Fibroblast of lung (primary cell): ENCODE data around the gene PTTG2. TPM values are rescaled to one million over a fixed set of nuclear protein-coding genes. Genes with fewer than 3 reads are reported as not detected.

Experiments
- DNase-seq, 2 donors: peaks; one replicate each; pipeline versions ENCODE4 v3.0.0 to v3.0.0-alpha.2; 2010; ENCODE audit warnings: low read depth in 2 of 2
- H2AFZ ChIP-seq: 2 replicates; pipeline ENCODE4 v1.5.1; 2012; ENCODE audit warnings: low read length, control low read depth, inconsistent platforms
- H3K27ac ChIP-seq: 2 replicates; pipeline ENCODE4 v1.5.1; 2011; ENCODE audit warnings: low read length, control low read depth; ENCODE audit not compliant: insufficient read depth
- H3K27me3 ChIP-seq: 2 replicates; pipeline ENCODE4 v1.5.1; 2011; ENCODE audit warnings: mild to moderate bottlenecking, low read length; ENCODE audit not compliant: control insufficient read depth, insufficient read depth
- H3K36me3 ChIP-seq: 2 replicates; pipeline ENCODE4 v1.5.1; 2011; ENCODE audit warnings: low read length; ENCODE audit not compliant: control insufficient read depth, insufficient read depth
- H3K4me1 ChIP-seq: 2 replicates; pipeline ENCODE4 v1.5.1; 2011; ENCODE audit warnings: low read length; ENCODE audit not compliant: control insufficient read depth, insufficient read depth; ENCODE audit errors: extremely low read depth
- H3K4me2 ChIP-seq: 2 replicates; pipeline ENCODE4 v1.5.1; 2011; ENCODE audit warnings: low read length, control low read depth; ENCODE audit not compliant: insufficient read depth; ENCODE audit errors: extremely low read depth
- H3K4me3 ChIP-seq, 4 experiments: fragments of 200-600 bp in 1 of 4; sonication (generic) in 1 of 4; replicated peaks in 1 of 4; 2 replicates each; pipeline ENCODE4 v1.5.1; 2011 to 2016; ENCODE audit warnings: low read length in 4 of 4, low read depth in 3 of 4, mild to moderate bottlenecking in 3 of 4, control low read depth in 2 of 4, inconsistent platforms in 1 of 4, mixed read lengths in 1 of 4; ENCODE audit not compliant: insufficient read depth in 1 of 4; ENCODE audit errors: control extremely low read depth in 1 of 4
- H3K79me2 ChIP-seq: 2 replicates; pipeline ENCODE4 v1.5.1; 2012; ENCODE audit warnings: mild to moderate bottlenecking, low read length, inconsistent platforms; ENCODE audit not compliant: control insufficient read depth, insufficient read depth
- H3K9ac ChIP-seq: 2 replicates; pipeline ENCODE4 v1.5.1; 2011; ENCODE audit warnings: mild to moderate bottlenecking, low read length, control low read depth; ENCODE audit not compliant: insufficient read depth
- H3K9me3 ChIP-seq: 2 replicates; pipeline ENCODE4 v1.5.1; 2012; ENCODE audit warnings: low read depth, low read length; ENCODE audit not compliant: control insufficient read depth, insufficient read depth
- H4K20me1 ChIP-seq: 2 replicates; pipeline ENCODE4 v1.5.1; 2011; ENCODE audit warnings: low read length; ENCODE audit not compliant: control insufficient read depth, insufficient read depth; ENCODE audit errors: extremely low read depth
- CTCF ChIP-seq, 2 donors: IDR thresholded peaks in 1 of 2; conservative IDR thresholded peaks in 1 of 2; 1 replicate in 1 of 2; 2 replicates in 1 of 2; pipeline ENCODE4 v1.5.1; 2011 to 2012; ENCODE audit warnings: low read length in 2 of 2, control low read depth in 1 of 2, inconsistent platforms in 1 of 2, low read depth in 1 of 2, mild to moderate bottlenecking in 1 of 2
- EZH2 ChIP-seq: IDR thresholded peaks from 2 replicates; pipeline ENCODE4 v1.5.1; 2012; ENCODE audit warnings: low read length, control low read depth, mild to moderate bottlenecking; ENCODE audit errors: missing control alignments
- polyA plus RNA-seq, 2 donors: library from polyadenylated mRNA; depleted of rRNA in 1 of 2; stranded (reverse) in 1 of 2; unstranded in 1 of 2; fragments of >200 nt; gene quantifications; 2 replicates each; pipeline ENCODE4 v1.2.1, GENCODE V29; 2011 to 2012; ENCODE audit warnings: missing spikeins in 1 of 2
- total RNA-seq: library from RNA; depleted of rRNA; stranded (reverse); fragments of >200 nt; gene quantifications from 2 replicates; pipeline ENCODE4 v1.2.1, GENCODE V29; 2014

Gene PTTG2
- total and polyA plus RNA-seq, 2 donors (not counting 1 experiment from before 2014, with no cell fraction given): not detected

- Histone ChIP-seq H2AFZ (no peak overlapping the region), H3K27ac (no peak overlapping the region), H3K4me1 (no peaks in the 10 kb centered on the region), H3K4me3 (no peak overlapping the region), H3K79me2 (no peaks in the 10 kb centered on the region), H4K20me1 (no peaks in the 10 kb centered on the region), H3K9me3 (no peaks in the 10 kb centered on the region), H3K9ac (no peak overlapping the region), H3K4me2 (no peak overlapping the region), H3K36me3 (no peaks in the 10 kb centered on the region), H3K27me3 (no peaks in the 10 kb centered on the region)
- no peak for TF ChIP-seq EZH2
- TF ChIP-seq CTCF (conservative IDR thresholded peaks at IDR 0.05 in 1 of 2, IDR thresholded peaks at IDR 0.05 in 1 of 2; ENCODE audit: low read depth in 1 of 2, low read length in 2 of 2): no peak
- DNase-seq: no peak
Measured at GRCh38 chr4:37934096-37934495, 26.1 kb upstream of the PTTG2 start.

- Histone ChIP-seq H3K27ac (no peak overlapping the region), H3K36me3 (no peaks in the 10 kb centered on the region), H3K4me3 (no peak overlapping the region), H2AFZ (no peak overlapping the region), H3K9ac (no peak overlapping the region), H3K9me3 (no peaks in the 10 kb centered on the region), H3K79me2 (no peaks in the 10 kb centered on the region), H3K4me2 (no peak overlapping the region), H4K20me1 (no peaks in the 10 kb centered on the region), H3K27me3 (no peaks in the 10 kb centered on the region), H3K4me1 (no peaks in the 10 kb centered on the region)
- DNase-seq: no peak
- TF ChIP-seq EZH2 (no peak), CTCF (conservative IDR thresholded peaks at IDR 0.05 in 1 of 2, IDR thresholded peaks at IDR 0.05 in 1 of 2; ENCODE audit: low read depth in 1 of 2, low read length in 2 of 2) (no peak)
Measured at GRCh38 chr4:37934609-37935008, 25.6 kb upstream of the PTTG2 start.

GRCh38 chr4:37935026-37935425, 25.2 kb upstream of the PTTG2 start:
- TF ChIP-seq EZH2 (no peak), CTCF (conservative IDR thresholded peaks at IDR 0.05 in 1 of 2, IDR thresholded peaks at IDR 0.05 in 1 of 2; ENCODE audit: low read depth in 1 of 2, low read length in 2 of 2) (no peak)

More at GRCh38 chr4:37935026-37935425, 25.2 kb upstream of the PTTG2 start:
- Histone ChIP-seq H3K79me2 (no peaks in the 10 kb centered on the region), H4K20me1 (no peaks in the 10 kb centered on the region), H3K9me3 (no peaks in the 10 kb centered on the region), H3K36me3 (no peaks in the 10 kb centered on the region), H3K9ac (no peak overlapping the region), H3K27me3 (no peaks in the 10 kb centered on the region), H3K27ac (no peak overlapping the region), H3K4me2 (no peak overlapping the region), H3K4me3 (no peak overlapping the region), H2AFZ (no peak overlapping the region), H3K4me1 (no peaks in the 10 kb centered on the region)
- no peak for DNase-seq
